Subcutaneous adipose tissue (tissue), 4 donors: ENCODE measurements around the gene PTK7. TPM values are rescaled to one million over a fixed set of nuclear protein-coding genes. Genes with fewer than 3 reads are reported as not detected.

Experiments used
- total RNA-seq, 4 donors: library from RNA; depleted of rRNA; stranded (reverse); fragments of >200 nt; gene quantifications; one replicate each; pipeline ENCODE4 v1.1.0, GENCODE V29; 2016
- TF ChIP-seq, protein P1 (sequence below): fragments of 450-650 bp; IDR thresholded peaks from one replicate; pipeline ENCODE4 v1.5.1; 2016; ENCODE audit warnings: low read depth, mild to moderate bottlenecking, control low read depth, antibody characterized with exemption, moderate library complexity

PTK7 gene
- total RNA-seq, 4 donors from 2014 or later, result 1.8 to 11.4 (median 3.6) TPM

DNA sequence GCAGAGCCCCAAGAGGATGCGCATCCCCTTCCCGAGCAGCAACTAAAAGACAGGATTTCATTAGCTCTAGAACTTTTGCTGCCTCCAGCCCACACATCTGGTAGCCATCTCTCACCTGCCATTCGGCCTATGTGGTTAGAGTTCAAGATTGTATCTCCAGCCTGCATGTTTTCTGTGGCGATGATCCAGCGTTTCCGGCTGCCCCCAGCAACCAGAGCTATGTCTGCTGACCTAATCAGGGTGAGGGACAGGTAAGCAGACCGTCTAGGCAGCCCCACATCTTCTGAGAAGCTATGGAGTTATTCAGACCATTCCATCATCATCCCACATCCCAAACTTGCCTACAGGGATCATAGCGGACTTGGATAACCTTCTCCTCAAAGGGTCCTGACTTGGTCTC is 20.1 kb upstream of the PTK7 start:
- TF ChIP-seq, protein P1, sequence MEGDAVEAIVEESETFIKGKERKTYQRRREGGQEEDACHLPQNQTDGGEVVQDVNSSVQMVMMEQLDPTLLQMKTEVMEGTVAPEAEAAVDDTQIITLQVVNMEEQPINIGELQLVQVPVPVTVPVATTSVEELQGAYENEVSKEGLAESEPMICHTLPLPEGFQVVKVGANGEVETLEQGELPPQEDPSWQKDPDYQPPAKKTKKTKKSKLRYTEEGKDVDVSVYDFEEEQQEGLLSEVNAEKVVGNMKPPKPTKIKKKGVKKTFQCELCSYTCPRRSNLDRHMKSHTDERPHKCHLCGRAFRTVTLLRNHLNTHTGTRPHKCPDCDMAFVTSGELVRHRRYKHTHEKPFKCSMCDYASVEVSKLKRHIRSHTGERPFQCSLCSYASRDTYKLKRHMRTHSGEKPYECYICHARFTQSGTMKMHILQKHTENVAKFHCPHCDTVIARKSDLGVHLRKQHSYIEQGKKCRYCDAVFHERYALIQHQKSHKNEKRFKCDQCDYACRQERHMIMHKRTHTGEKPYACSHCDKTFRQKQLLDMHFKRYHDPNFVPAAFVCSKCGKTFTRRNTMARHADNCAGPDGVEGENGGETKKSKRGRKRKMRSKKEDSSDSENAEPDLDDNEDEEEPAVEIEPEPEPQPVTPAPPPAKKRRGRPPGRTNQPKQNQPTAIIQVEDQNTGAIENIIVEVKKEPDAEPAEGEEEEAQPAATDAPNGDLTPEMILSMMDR, result no peak

DNA sequence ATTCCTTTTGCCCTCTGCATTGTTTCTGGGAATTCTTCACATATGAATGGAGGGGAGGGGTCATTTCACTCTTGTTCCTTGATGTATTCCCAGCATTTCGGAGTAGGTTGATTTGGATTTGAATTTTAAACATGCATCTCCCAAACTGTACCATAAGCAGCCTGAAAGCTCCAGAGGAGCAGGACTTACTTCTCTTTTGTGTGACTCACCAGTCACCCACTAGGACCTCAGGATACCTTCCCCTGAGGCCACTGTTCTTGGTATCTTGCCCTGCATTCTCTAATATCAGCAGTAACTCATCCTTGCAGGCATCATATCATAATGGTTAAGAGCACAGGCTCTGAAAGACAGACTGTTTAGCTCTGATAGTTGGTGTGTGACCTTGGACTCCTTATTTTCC is 17.6 kb upstream of the PTK7 start:
- TF ChIP-seq, protein P1, result no peak

GRCh38 chr6:43059168-43060033 is 16.7 kb upstream of the PTK7 start, which contains the start of the genes KLC4 and MRPL2:
KLC4 (plus strand) TSS chr6:43059631; CDS start chr6:43061336, 1,705 bp downstream.
MRPL2 (minus strand) TSS chr6:43059434; CDS start chr6:43059381, 53 bp downstream.
- TF ChIP-seq, protein P1, result no peak

GRCh38 chr6:43060034-43060754 is 15.9 kb upstream of the PTK7 start:
- TF ChIP-seq, protein P1, result no peak

GRCh38 chr6:43060755-43061633 is 15.1 kb upstream of the PTK7 start:
- TF ChIP-seq, protein P1, result no peak

GRCh38 chr6:43061861-43062260 is 14.3 kb upstream of the PTK7 start:
- TF ChIP-seq, protein P1, result no peak
